ENCODE measurements around the gene WAPL. TPM values are rescaled to one million over a fixed set of nuclear protein-coding genes. Genes with fewer than 3 reads are reported as not detected.

Gene WAPL
- polyA plus RNA-seq, 1 donor from 2014 or later = 30.6 TPM

GRCh38 chr10:86509145-86509544 lies 12.4 kb downstream of the WAPL start:
- Histone ChIP-seq H3K4me3 (ENCODE audit: low read length) (no peak overlapping the region), H2AFZ (ENCODE audit: low read depth, low read length) (no peak overlapping the region), H3K27ac (ENCODE audit: low read length) (no peak overlapping the region), H3K27me3 (ENCODE audit: insufficient read depth, low read depth, low read length) (no peaks in the 10 kb centered on the region), H4K20me1 (ENCODE audit: insufficient read depth) (no peaks in the 10 kb centered on the region), H3K9me3 (ENCODE audit: low read length) (no peaks in the 10 kb centered on the region), H3K9ac (ENCODE audit: low read length) (no peak overlapping the region), H3K9me2 (ENCODE audit: insufficient read depth, low read length) (no peaks in the 10 kb centered on the region), H3F3A (ENCODE audit: insufficient read depth, low read length, poor library complexity, severe bottlenecking) (no peaks in the 10 kb centered on the region), H3K79me2 (replicated peaks; ENCODE audit: insufficient read depth, low read length) (peaks cover 77% of the 10 kb centered on the region), H3K4me2 (ENCODE audit: low read length) (no peak overlapping the region), H3K36me3 (ENCODE audit: insufficient read depth, low read length) (no peaks in the 10 kb centered on the region)
- TF ChIP-seq EZH2 (IDR thresholded peaks at IDR 0.05; ENCODE audit: borderline replicate concordance, insufficient read depth, low read length, poor library complexity, severe bottlenecking) (no peak), CTCF (IDR thresholded peaks at IDR 0.05; ENCODE audit: poor library complexity, severe bottlenecking) (no peak), RAD21 (conservative IDR thresholded peaks at IDR 0.05) (no peak), EP300 (conservative IDR thresholded peaks at IDR 0.05; ENCODE audit: poor library complexity, severe bottlenecking) (no peak), SMC3 (conservative IDR thresholded peaks at IDR 0.05; ENCODE audit: poor library complexity) (no peak), TAF1 (IDR thresholded peaks at IDR 0.05; ENCODE audit: low read depth) (no peak), REST (IDR thresholded peaks at IDR 0.05; ENCODE audit: borderline replicate concordance) (no peak), MXI1 (conservative IDR thresholded peaks at IDR 0.05; ENCODE audit: poor library complexity, severe bottlenecking) (no peak)

GRCh38 chr10:86508217-86508616 lies 13.4 kb downstream of the WAPL start:
- Histone ChIP-seq H3K79me2 (replicated peaks; ENCODE audit: insufficient read depth, low read length) (peaks cover 68% of the 10 kb centered on the region), H3K4me3 (ENCODE audit: low read length) (no peak overlapping the region), H3K36me3 (ENCODE audit: insufficient read depth, low read length) (no peaks in the 10 kb centered on the region), H3K27ac (ENCODE audit: low read length) (no peak overlapping the region), H3F3A (ENCODE audit: insufficient read depth, low read length, poor library complexity, severe bottlenecking) (no peaks in the 10 kb centered on the region), H2AFZ (ENCODE audit: low read depth, low read length) (no peak overlapping the region), H3K27me3 (ENCODE audit: insufficient read depth, low read depth, low read length) (no peaks in the 10 kb centered on the region), H3K9me2 (ENCODE audit: insufficient read depth, low read length) (no peaks in the 10 kb centered on the region), H3K4me2 (ENCODE audit: low read length) (no peak overlapping the region), H4K20me1 (ENCODE audit: insufficient read depth) (no peaks in the 10 kb centered on the region), H3K9ac (ENCODE audit: low read length) (no peak overlapping the region), H3K9me3 (ENCODE audit: low read length) (no peaks in the 10 kb centered on the region)
- no peak for TF ChIP-seq RAD21 (conservative IDR thresholded peaks at IDR 0.05)
- no peak for TF ChIP-seq SMC3 (conservative IDR thresholded peaks at IDR 0.05; ENCODE audit: poor library complexity)
- TF ChIP-seq CTCF (IDR thresholded peaks at IDR 0.05; ENCODE audit: poor library complexity, severe bottlenecking) = no peak
- TF ChIP-seq REST (IDR thresholded peaks at IDR 0.05; ENCODE audit: borderline replicate concordance) = no peak
- TF ChIP-seq MXI1 (conservative IDR thresholded peaks at IDR 0.05; ENCODE audit: poor library complexity, severe bottlenecking) = no peak
- TF ChIP-seq TAF1 (IDR thresholded peaks at IDR 0.05; ENCODE audit: low read depth) = no peak
- TF ChIP-seq EP300 (conservative IDR thresholded peaks at IDR 0.05; ENCODE audit: poor library complexity, severe bottlenecking) = no peak
- TF ChIP-seq EZH2 (IDR thresholded peaks at IDR 0.05; ENCODE audit: borderline replicate concordance, insufficient read depth, low read length, poor library complexity, severe bottlenecking) = no peak
- no peak for TF ChIP-seq POLR2AphosphoS5 (IDR thresholded peaks at IDR 0.05)

All from neural cell (in vitro differentiated cells).